GM18867 (cell line): ENCODE data around the gene PM20D1.
"Not testable (repeated sequence)": the region's sequence is repeated elsewhere in the genome, so short reads cannot be mapped to it uniquely, and the experiment has no call there.

Source experiments
- ATAC-seq: cut with Tn5 transposase; IDR thresholded peaks from one replicate; pipeline ENCODE4 v1.9.1; 2021; ENCODE audit warnings: mild to moderate bottlenecking, moderate library complexity; ENCODE audit not compliant: unreplicated experiment

PM20D1 gene

DNA sequence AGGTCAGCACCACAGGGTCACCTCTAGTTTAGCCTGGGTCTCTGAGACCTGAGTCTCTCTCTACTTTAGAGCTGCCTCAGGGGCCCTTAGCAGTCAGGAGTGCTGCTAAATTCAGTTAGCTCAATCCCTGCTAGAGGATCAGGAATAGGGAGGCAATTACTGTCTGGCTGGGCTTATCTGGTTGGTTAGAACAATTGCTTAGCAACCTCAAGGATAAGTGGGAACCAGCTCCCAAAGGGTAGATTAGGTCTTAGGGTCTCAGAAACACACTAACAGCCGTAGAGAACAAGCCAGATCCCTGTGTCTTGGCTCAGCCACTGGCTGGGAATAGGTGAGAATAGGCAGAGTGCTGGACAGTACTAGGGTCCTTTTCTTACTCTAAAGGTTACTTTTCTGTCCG lies 7.7 kb downstream of the PM20D1 start:
- ATAC-seq, result no peak

DNA sequence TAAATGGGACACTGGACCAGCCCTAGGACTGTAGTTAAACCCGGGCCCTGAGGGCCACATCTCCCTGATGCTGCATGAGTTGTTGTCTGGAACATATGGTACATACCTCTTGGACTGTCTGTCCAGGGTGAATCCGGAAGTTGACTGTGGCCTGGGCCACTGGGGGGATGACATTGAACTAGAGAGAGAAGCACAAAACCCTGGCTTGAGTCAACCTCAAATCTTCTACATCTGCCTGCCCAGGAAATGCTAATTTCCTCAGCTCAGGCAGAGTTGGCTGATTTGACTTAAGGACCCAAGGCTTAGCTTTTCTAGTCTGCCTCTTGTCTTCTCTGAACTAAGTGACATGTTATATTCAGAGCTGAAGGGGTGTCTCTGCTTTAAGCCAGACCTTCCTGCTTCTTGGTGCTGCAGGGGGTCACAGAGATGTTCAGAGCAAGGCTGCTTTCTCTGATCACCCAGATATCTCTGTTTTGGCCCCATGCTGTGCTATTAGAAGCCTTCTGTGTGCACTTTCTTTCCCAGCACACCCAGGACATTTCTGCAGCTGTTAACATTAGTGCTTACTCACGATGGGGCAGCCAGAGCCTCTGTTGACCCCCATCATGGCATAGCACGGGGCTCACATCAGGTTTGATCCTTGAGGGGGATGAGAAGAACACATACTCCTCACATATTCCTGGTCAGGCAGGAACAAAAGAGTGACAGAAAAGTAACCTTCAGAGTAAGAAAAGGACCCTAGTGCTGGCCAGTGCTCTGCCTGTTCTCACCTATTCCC lies 9.6 kb downstream of the PM20D1 start:
- no peak for ATAC-seq

DNA sequence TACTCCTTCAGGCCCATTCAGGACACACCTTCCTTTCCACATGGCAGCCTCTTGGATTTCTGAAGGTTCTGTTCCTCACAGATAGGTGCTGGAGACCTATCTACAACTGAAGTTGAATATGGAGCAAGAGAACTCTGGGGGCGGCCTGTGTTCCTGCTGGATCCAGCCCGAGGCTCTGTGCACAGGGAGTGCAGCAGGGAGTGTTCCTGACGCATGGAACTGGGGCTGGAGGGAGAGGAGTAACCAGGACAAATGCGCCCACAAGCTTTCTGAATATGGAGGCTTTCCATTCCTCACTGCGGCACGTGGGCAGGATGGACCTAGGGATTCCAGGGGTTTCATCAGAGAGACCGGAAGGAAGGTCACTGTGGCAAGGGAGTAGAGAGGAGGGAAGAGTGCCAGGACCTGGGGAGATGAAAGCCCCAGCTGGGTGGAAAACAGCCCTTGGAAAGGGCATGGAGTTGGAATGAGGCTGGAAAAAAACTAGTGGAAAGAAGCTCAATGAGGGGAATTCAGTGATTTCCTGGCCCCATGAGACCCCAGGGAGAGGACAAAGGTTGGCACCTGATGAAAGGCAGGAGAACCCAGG lies 12.5 kb downstream of the PM20D1 start:
- ATAC-seq, result no peak

DNA sequence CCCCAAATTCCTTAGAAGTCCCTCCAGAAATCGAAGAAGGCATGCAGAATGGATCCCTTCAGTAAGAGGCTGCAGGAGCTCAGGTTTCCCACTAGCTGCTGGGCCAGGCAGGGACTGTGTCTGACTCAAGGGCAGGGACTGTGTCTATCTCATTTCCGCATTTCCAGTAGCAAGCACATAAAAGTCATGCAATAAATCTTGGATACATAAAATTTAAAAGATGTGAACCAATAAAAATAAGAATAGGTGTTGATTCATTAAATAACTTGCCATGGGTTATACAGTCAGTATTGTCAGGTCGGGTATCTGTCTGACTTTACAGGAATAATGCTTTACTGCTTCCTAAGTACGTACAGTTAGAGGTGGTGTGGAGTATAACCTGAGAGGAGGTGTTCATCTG lies 15.2 kb downstream of the PM20D1 start:
- ATAC-seq, result no peak

DNA sequence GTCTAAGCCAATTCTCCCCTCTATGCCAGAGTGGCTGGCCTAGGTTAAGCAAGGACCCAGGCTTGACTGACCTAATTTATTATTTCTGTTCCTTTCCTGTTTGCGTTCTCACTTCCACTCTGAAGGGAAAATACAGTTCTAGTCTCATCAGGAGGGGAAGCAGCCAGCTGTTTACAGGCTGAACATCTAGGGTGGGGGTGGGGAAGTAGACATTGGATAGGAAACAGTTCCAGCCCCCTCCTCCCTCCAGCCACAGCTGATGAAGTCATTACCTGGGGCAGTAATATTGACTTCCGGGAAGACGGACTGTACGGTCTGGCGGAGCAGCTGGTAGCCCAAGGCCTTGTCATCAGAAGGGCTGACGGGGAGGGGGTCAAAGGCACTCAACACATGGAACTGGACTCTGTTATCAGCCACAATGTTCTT lies 17.6 kb downstream of the PM20D1 start:
- no peak for ATAC-seq

DNA sequence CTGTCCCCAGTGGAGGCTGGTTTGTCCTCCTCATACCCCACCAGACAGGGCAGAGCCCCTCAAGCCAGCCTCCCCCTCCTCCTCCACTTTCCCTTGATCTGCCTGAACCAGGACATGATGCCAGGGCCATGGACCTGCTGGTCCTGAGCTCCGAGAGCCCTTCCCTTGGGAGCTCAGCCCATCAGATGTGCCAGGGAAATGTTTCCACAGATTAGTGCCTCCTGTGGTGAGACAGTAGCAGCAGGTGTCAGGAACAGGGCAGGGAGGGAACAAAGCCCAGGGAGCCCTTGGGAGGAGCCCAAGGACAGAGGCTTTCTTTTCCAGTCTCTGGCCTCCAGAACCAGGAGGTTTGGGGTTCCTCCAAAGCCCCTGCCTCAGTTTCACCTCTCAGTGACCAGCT lies 22.3 kb downstream of the PM20D1 start:
- ATAC-seq, result no peak

DNA sequence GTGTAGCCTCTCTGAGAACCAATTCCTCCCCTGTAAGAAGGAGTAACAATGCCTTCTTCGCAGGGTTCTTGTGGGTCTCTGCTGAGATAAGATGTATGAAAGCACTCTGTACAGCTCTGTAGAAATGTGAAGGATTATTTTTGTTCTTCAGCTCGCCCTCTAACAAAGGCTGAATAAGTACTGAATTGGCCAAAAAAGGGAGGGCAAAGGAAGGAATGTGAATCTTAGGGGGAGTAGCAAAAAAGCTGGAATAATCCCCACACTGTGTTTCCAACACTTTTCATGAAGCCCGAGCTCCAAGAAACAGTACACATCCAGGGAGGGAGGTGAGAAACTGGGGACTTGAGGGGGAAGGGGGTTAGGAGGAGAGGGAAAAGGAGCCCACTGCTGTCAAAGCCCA lies 22.9 kb downstream of the PM20D1 start:
- no peak for ATAC-seq

DNA sequence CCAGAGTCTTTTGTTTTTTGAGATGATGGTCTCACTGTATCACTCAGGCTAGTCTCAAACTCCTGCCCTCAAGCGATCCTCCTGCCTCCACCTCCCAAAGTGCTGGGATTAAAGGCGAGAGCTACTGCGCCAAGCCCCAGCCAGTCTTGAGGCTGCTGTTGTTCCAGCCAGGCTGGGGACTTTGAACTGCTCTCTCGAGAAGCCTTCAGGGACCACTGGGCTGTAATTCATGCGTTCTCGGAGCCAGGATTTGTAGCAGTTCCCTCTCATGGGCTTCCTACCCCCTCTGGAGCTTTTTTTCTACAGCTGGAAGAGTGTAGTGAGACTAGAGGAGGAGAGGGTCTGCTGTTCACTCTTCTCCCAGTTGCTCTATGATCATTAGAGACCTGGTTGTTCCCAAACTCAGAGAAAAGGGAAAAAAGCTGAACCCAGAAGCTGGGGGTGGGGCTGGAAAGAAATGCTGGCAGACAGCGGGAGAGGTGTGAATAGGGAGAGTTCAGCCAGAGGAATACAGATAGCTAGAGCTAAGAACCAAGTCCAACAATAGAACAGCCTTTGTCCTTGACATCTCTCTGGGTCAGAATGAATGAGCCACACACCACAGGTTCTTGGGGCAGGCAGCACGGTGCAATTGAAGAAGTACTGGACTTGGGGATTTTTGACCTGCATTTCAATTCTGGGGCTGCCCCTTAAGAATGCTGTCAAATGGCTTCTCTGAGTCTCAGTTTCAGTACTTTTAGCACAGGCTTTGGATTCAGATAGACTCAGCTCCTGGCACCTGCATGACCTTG lies 23.7 kb downstream of the PM20D1 start:
- no peak for ATAC-seq

DNA sequence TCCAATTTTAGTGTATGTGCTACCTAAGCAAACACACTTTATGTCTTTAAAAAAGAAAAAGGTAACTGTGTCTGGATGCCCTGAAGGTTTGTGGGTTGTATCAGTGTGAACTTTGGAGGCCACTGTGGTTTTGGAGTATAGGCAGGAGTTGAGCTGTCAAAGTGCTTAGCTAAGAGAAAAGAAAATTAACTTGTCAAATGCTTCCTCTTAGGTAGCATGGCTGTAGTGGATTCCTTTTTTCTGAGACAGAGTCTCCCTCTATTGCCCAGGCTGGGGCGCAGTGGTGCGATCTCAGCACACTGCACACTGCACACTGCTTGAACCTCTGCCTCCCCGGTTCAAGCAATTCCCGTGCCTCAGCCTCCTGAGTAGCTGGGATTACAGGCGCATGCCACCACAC lies 25.8 kb downstream of the PM20D1 start:
- no peak for ATAC-seq

DNA sequence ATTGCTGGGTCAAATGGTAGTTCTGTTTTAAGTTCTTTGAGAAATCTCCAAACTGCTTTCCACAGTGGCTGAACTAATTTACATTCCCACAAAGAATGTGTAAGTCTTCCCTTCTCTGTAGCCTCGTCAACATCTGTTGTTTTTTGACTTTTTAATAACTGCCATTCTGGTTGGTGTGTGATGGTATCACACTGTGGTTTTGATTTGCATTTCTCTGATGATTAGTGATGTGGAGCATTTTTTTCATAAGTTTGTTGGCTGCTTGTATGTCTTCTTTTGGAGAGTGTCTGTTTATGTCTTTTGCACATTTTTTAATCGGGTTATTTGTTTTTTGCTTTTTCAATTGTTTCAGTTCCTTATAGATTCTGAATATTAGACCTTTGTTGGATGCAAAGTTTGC lies 26.7 kb downstream of the PM20D1 start:
- not testable (repeated sequence) for ATAC-seq

DNA sequence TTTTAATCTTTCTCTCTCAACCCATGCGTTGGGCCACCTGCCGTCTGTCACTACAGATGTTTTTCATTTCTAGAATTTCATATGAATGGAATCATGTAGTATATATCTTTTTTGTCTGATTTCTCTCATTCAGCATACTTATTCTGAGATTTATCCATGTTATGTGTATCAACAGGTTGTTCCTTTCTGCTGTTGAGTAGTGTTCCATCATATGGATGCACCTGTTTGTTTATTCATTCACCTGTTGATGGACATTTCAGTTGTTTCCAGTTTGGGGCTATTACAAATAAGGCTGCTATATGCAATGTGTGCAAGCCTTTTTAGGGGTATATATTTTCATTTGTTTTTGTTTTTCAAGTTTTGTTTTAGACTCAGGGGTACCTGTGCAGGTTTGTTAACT lies 27.5 kb downstream of the PM20D1 start:
- ATAC-seq, result no peak

DNA sequence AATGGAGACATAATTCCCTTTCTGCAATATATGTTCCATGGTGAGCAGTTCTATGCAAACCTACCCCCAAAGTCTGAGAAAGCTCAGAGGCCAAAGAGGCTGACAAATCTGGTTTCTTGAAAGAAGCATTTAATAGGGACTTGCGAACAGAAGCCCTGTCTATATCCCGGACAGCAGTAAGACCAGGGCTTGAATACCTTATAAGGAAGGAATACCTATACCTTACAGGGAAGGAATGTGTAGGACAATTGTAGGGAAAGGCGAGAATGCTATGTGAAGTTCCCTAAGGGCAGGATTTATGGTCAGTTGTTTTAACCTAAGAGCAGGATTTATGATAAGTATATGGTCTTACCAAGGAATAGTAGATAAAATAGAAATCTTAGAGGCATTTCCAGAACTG lies 31.9 kb downstream of the PM20D1 start:
- ATAC-seq, result no peak

DNA sequence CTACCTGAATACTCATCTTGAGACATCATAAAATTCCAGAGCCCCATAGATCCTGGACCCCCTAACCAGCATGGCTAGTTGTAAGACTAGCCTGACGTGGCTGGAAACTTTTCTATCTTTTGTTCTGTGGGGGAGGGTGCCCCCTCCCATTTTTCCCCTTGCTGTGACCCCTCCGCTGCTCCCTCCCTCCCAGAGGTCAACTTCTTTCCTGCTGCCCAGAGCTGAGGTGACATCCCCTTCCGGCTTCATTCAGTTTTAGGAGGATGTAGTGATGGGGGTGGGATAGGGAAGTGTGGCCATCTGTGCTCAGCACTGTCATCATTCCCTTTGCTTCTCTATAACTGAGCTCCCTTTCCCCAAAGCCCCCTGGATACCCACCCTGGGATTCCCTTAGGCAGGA lies 32.6 kb downstream of the PM20D1 start:
- no peak for ATAC-seq

DNA sequence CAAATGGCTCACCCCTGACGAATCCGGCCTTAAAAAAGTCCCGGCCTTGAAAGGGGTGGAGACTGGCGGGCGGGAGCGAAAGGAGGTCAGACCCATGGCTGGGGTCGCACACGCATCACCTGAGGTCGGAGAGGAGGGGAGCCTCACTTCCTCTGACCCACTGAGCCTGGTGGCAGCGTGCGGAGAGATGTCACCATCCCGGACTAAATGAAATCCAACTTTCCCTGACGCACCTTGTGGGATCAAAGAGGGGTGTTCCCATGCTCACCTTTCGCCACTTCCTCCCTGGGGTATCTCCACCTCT lies 36.2 kb downstream of the PM20D1 start:
- ATAC-seq, result no peak

DNA sequence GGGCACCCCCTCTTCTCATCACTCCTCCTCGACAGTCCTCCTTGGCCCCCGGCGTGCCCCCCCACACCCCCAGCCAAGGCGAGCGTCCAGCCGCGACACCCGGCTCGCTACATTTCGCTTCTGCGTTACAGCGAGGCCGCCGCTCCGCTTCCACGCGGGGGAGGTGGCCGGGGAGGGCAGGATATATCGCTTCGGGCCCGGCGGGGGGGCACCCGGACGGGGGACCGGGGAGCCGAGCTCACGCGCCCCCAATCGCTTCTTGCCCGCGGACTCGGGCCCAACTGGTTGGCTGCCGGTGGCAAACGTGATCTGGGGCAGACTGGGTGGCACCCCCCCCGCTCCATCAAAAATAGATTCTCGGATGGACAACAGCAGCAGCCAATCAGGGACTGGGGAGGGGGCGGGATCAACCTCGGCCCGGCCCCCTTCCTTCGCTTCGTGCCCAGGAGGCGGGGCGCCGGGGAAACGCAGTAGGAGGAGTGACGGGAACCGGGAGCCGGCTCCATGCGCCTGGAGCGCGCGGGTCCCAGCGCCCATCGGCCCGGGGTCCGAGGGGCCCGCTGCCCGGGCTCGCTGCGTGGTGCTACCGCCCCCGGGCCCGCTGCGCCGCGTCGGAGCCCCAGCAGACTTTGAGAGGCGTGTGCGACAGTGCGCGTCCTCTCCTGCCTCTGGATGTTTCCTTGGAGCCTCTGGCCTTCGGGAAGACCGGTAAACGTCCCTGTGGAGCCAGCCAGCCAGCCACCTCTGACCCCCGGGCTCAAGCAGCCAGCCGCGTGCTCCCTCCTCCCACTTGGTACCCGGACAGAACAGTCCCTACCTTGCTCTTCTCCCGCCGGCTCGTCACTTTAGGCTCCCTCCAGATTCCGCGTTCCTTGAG lies 36.8 kb downstream of the PM20D1 start, which contains the start of gene SLC41A1:
Gene SLC41A1, minus strand, starts transcription at position 321 of the 877 bp plus-strand sequence. CDS start 2,757 bp downstream, outside the sequence.
- peak; percentile 91 for ATAC-seq

DNA sequence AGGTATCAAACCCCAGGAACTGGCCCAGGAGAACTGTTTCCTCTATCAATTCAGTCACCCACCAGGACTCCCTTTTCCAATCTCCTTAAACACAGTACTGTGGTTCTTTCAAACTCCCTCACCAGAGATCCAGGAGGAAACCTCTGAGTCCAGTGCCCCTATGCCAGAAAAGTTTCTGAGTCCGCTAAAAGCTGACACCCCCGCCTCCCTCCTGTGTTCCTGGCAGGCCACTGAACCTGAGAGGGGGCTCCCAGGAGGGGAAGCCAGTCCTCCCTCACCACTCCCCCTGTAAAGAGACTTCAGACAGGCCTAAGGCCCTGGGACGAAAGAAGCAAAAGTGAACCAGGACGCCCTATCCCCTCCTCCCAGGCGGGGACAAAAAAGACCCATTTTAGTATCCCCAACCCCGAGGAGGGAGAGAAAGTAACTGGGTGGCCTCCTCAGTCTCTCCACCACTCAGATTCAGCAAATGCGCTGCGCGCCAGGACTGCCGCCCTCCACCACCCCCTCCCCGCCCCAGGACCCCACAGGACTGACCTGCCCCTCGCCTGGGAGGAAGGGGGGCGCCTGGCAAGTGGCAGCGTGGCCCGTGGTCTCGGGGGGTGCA lies 37.6 kb downstream of the PM20D1 start:
- ATAC-seq, result no peak

DNA sequence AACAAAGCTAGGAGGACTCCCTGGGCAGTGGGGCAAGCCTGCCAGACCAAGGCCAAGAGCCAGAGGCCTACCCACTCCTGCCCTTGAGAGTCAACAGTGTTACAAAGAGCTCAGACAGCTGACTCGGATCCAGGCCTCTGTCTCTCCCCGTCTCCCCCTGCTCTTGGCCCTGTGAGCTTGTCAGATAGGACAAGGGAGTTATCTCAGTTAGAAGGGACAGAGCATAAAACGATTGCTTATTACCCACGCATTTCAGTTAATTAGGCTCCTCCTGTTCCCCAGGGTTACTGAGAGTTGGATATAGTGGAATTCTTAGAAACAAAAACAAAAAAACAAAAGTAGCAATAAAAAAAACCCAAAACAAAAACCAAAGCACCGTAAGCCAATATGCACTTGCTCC lies 38.3 kb downstream of the PM20D1 start:
- no peak for ATAC-seq

DNA sequence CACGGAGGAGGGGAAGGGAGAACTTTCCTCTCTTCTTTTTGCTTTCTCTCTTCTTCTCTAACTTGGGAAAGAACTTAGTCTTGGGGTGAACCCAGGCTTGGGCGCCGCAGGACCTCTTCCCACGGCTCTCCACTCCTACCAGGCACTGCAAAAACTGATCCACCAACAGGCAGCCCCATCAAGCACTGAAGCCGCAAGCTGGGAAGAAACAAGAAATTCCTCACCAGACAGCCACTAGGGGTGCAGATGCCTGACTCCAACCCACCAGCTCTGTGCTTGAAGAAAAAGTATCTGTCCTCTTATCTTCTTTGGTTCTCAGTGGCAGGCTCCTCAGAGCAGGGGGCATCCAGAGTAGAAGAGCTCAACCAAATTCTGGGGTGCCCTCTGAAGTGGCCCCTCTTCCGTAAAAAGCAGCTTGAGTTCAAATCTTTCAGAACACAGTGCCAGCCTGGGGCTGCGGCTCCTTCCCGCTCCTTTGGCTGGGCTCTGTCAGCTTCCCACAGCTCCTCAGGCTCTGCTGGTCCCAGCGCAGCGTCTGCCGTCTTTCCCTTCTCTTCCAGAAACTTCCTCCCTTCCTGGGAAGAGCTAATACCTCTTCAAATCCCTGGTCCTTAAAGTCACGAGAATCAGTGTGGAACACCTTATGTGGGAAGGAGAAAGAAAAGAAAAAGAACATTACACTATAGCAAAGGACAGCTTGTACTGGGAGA lies 39.3 kb downstream of the PM20D1 start:
- ATAC-seq, result no peak

DNA sequence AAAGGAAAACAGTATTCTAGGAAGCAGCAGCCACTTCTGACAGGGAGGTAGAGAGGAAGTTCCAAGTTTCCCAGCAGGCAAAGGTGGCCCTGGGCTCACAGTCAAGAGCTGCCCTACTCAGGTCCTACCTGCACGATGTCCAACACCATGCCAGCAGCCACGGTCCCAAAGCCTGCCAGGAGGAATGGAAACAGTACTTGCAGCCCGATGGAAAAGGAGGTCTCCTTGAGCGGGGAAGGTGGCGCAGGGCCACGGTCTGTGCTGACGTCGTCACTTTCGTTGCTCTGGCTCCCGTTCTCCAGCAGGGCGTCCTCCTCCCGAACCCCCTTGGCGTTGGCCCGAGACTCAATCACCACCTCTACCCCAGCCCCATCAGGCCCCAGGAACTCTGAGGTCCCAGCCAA lies 40.0 kb downstream of the PM20D1 start:
- ATAC-seq, result no peak

DNA sequence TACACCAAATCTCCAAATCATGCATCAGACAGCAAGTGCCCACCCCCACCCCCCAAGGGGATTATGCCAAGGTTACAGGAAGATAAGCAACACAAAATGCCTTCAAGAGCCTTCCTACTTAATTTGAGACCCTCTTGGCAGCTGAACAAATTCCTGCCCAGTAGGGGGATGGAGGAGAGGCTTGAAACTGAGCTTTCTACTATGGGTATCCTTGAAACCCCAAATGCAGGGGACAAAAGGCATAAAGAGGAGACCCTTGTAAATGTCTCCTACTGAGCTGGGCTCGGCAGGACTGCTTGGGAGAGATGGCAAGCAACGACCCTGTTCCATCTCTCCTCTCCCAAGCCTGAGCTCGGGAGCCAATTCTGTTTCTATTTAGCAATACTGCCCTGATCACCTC lies 40.5 kb downstream of the PM20D1 start:
- no peak for ATAC-seq
